K562 (cell line): ENCODE data around the gene ACAP3. TPM values are rescaled to one million over a fixed set of nuclear protein-coding genes. Genes with fewer than 3 reads are reported as not detected.

Source experiments
- ATAC-seq: fragments of 200-7000 bp; cut with Tn5 transposase; 3 replicates; pipeline ENCODE4 v1.9.1; 2020; ENCODE audit warnings: moderate library complexity
- BruUV-seq: library from RNA; stranded (reverse); fragments of 400-500 nt; replicated peaks from 2 replicates; lab custom pipeline; 2021; lab: Mats Ljungman, UMichigan
- CTCF ChIA-PET: fragments of 300-600 bp; formaldehyde crosslinking; extraction: SDS; loops from one replicate; lab custom pipeline; 2021; ENCODE audit warnings: low intra/inter-chr PET ratio; lab: Yijun Ruan, JAX
- POLR2A ChIA-PET: fragments of 300-600, 350-650 bp; sonication (Branson Sonifier 250); formaldehyde crosslinking; extraction: SDS; loops from one replicate; lab custom pipeline; 2021; ENCODE audit warnings: antibody characterized with exemption, inconsistent platforms; lab: Yijun Ruan, JAX
- DNase-seq, 4 experiments: peaks; one replicate each; pipeline versions ENCODE4 v3.0.0 to v3.0.0-alpha.2; 2011 to 2018; ENCODE audit warnings: low spot score in 3 of 4, mixed read lengths in 3 of 4; ENCODE audit errors: extremely low read depth in 1 of 4
- FAIRE-seq: peaks from 2 replicates; lab custom pipeline; 2011; peaks lifted over from hg19 to GRCh38; lab: Jason Lieb, UNC
- H2AFZ ChIP-seq: 2 replicates; pipeline ENCODE4 v1.6.0; 2011; ENCODE audit warnings: low read depth, low read length, control low read depth, inconsistent platforms
- H3K27ac ChIP-seq: fragments of 200-600 bp; 3 replicates; pipeline ENCODE4 v1.8.0; 2011; ENCODE audit warnings: low read depth, mild to moderate bottlenecking, control low read depth, inconsistent platforms, low read length, moderate library complexity, mixed read lengths; ENCODE audit errors: extremely low read depth
- H3K27me3 ChIP-seq, 2 experiments: fragments of 300-600 bp in 1 of 2; 2 replicates in 1 of 2; 3 replicates in 1 of 2; pipeline versions ENCODE4 v1.6.0 to v1.8.0; 2011; ENCODE audit warnings: inconsistent platforms in 2 of 2, low read length in 2 of 2, mild to moderate bottlenecking in 1 of 2, mixed read lengths in 1 of 2, moderate library complexity in 1 of 2; ENCODE audit not compliant: control insufficient read depth in 2 of 2, insufficient read depth in 2 of 2
- H3K36me3 ChIP-seq: fragments of 300-600 bp; 3 replicates; pipeline ENCODE4 v1.8.0; 2011; ENCODE audit warnings: mild to moderate bottlenecking, low read length, inconsistent platforms; ENCODE audit not compliant: control insufficient read depth, insufficient read depth
- H3K4me1 ChIP-seq, 2 experiments: fragments of 200-600 bp in 1 of 2; replicated peaks in 1 of 2; 2 replicates in 1 of 2; 3 replicates in 1 of 2; pipeline versions ENCODE4 v1.5.1 to v1.8.0; 2011; ENCODE audit warnings: inconsistent platforms in 2 of 2, low read length in 2 of 2, mild to moderate bottlenecking in 1 of 2, mixed read lengths in 1 of 2, moderate library complexity in 1 of 2; ENCODE audit not compliant: control insufficient read depth in 2 of 2, insufficient read depth in 2 of 2
- H3K4me2 ChIP-seq: 2 replicates; pipeline ENCODE4 v1.6.1; 2011; ENCODE audit warnings: low read length, control low read depth, inconsistent platforms, mixed read lengths; ENCODE audit not compliant: insufficient read depth
- H3K4me3 ChIP-seq: fragments of 200-600 bp; sonication (generic), shearing (Covaris generic); 2 replicates; pipeline ENCODE4 v1.5.1; 2016; ENCODE audit warnings: control low read depth, inconsistent platforms
- H3K79me2 ChIP-seq: fragments of 200-600 bp; 3 replicates; pipeline ENCODE4 v1.8.0; 2011; ENCODE audit warnings: low read length, inconsistent platforms; ENCODE audit not compliant: control insufficient read depth, insufficient read depth
- H3K9ac ChIP-seq, 2 experiments: 2 replicates each; pipeline versions ENCODE4 v1.6.0 to v1.6.1; 2011; ENCODE audit warnings: low read depth in 2 of 2, low read length in 2 of 2, control low read depth in 1 of 2, inconsistent platforms in 1 of 2, mild to moderate bottlenecking in 1 of 2, mixed read lengths in 1 of 2; ENCODE audit not compliant: insufficient read depth in 1 of 2
- H3K9me1 ChIP-seq: one replicate; pipeline ENCODE4 v1.6.0; 2011; ENCODE audit warnings: inconsistent platforms, mild to moderate bottlenecking, low read length, moderate library complexity; ENCODE audit not compliant: control insufficient read depth, insufficient read depth
- H3K9me3 ChIP-seq: replicated peaks from 2 replicates; pipeline ENCODE4 v1.5.1; 2011; ENCODE audit warnings: low read depth, low read length, inconsistent platforms; ENCODE audit not compliant: control insufficient read depth, insufficient read depth
- H4K20me1 ChIP-seq: replicated peaks from 2 replicates; pipeline ENCODE4 v1.6.1; 2011; ENCODE audit warnings: low read length, inconsistent platforms, mixed read lengths; ENCODE audit not compliant: control insufficient read depth, insufficient read depth
- GATAD2A ChIP-seq: fragments of 450-650 bp; IDR thresholded peaks from 2 replicates; pipeline ENCODE4 v1.6.1; 2017
- LARP7 ChIP-seq: fragments of 450-650 bp; IDR thresholded peaks from 2 replicates; pipeline ENCODE4 v1.6.1; 2016
- NCOA2 ChIP-seq, 2 experiments: fragments of 450-650 bp; IDR thresholded peaks; 2 replicates each; pipeline ENCODE4 v1.6.1; 2018; ENCODE audit warnings: mild to moderate bottlenecking in 2 of 2, moderate library complexity in 1 of 2; ENCODE audit not compliant: partially characterized antibody in 2 of 2
- NR2C1 ChIP-seq, 2 experiments: fragments of 450-650 bp; IDR thresholded peaks; 2 replicates each; pipeline ENCODE4 v1.6.1; 2017; ENCODE audit warnings: mild to moderate bottlenecking in 2 of 2, antibody characterized with exemption in 1 of 2, inconsistent platforms in 1 of 2, missing compliant biosample characterization in 1 of 2, missing genetic modification characterization in 1 of 2
- ZKSCAN3 ChIP-seq: fragments of 250-450 bp; sonication (Bioruptor Pico); IDR thresholded peaks from 2 replicates; pipeline ENCODE4 v1.4.0; 2020
- WGBS: fragments of 100-300 bp; shearing (Covaris generic); methylation state at CpG from one replicate; pipeline ENCODE4 v1.1.6; 2016; ENCODE audit warnings: low coverage, mixed read lengths; ENCODE audit not compliant: insufficient coverage; ENCODE audit errors: missing lambda C conversion rate; 5-methylcytosine and 5-hydroxymethylcytosine counted together
- in situ Hi-C: fragments of 300-500 bp; cut with MboI; formaldehyde crosslinking; loops from 4 replicates; pipeline ENCODE4 v1.15.0; 2018; ENCODE audit warnings: inconsistent platforms, mixed read lengths
- intact Hi-C: fragments of 100-400 bp; cut with micrococcal nuclease; formaldehyde crosslinking; loops from 2 replicates; pipeline ENCODE4 v1.14.2; 2022
- polyA plus RNA-seq, 8 experiments: library from polyadenylated mRNA; depleted of rRNA in 4 of 8; stranded (reverse) in 5 of 8; unstranded in 3 of 8; fragments of >200 nt; fragmentation: Nextera tagmentation in 2 of 8; fragmentation: Illumina TruSeq in 1 of 8; extraction: Ambion mirVana in 2 of 8; extraction: Trizol in 1 of 8; gene quantifications; 2 replicates each; pipeline versions ENCODE4 v1.2.1 to v1.2.3, GENCODE V29; 2011 to 2014; ENCODE audit warnings: inconsistent platforms in 1 of 8, missing spikeins in 1 of 8
- total RNA-seq, 7 experiments: library from RNA; depleted of rRNA in 6 of 7; stranded (reverse); fragments of >200 nt in 6 of 7; fragmentation: Illumina TruSeq in 2 of 7; extraction: Trizol in 2 of 7; gene quantifications; 2 replicates each; pipeline versions ENCODE4 v1.2.1 to v1.2.3, GENCODE V29; 2011 to 2021; ENCODE audit warnings: low replicate concordance in 1 of 7
- TF ChIP-seq, protein P1 (sequence below), 2 experiments: IDR thresholded peaks in 1 of 2; conservative IDR thresholded peaks in 1 of 2; 2 replicates each; pipeline ENCODE4 v1.6.1; 2016; ENCODE audit warnings: low read depth in 2 of 2, mild to moderate bottlenecking in 1 of 2, missing compliant biosample characterization in 1 of 2, missing genetic modification characterization in 1 of 2, moderate library complexity in 1 of 2
- TF ChIP-seq, protein P2 (sequence below): sonication (generic); formaldehyde crosslinking; IDR thresholded peaks from 2 replicates; pipeline ENCODE4 v1.8.0; 2022; ENCODE audit warnings: missing genetic modification reagents, mild to moderate bottlenecking, borderline replicate concordance
- TF ChIP-seq, protein P3 (sequence below), 2 experiments: fragments of 450-650 bp; conservative IDR thresholded peaks; 2 replicates each; pipeline ENCODE4 v1.6.1; 2017; ENCODE audit warnings: mild to moderate bottlenecking in 2 of 2, moderate library complexity in 2 of 2
- TF ChIP-seq, protein P4 (sequence below), 2 experiments: IDR thresholded peaks; 2 replicates each; pipeline ENCODE4 v1.6.1; 2012; ENCODE audit warnings: improper control_type of control experiment in 2 of 2, low read depth in 2 of 2, low read length in 2 of 2, borderline replicate concordance in 1 of 2

The ACAP3 gene
- total and polyA plus RNA-seq, 9 of the 15 experiments (the other 6 are each of a cell fraction or from before 2014, with no cell fraction given), result 0.01 to 49.0 (median 12.0) TPM

DNA sequence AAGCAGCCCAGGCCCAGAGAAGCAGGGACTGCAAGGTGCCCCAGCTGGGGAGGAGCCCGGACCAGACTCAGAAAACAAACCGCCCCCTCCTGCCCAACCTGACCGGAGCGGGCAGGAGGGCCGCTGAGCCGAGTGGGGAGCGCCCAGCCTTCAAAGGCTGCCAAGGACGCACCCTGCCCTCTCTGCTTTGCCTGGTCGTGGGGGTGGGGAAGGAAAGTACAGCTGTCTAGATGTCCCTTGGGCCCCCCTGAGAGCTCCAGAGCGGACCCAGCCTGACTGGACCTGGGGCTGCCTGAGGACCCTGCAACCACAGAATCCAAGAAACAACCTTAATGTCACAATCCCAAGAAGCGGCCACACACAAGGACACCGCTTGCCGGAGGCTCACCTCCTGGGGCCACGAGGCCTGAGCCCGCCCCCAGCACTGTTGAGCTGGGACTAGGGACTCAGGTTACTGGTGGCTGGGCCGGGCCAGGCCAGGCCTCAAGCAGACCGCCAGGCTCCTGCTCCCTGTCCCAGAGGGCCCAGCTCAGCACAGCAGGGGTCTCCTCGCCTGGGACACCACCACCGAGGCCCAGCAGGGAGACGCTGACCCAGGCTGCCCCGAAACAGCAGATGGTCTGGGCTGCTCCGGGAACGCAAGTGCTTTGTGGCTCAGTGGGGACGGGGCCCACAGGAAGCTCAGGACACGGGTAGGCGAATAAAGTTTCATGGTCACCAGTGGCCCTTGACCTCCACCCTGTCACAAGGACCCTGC is 40.1 kb upstream of the ACAP3 start:
- in situ Hi-C loops, result no loop called here
- no peaks in the 10 kb centered on the region for H3K9me3 ChIP-seq
- peaks cover 64% of the 10 kb centered on the region for H3K79me2 ChIP-seq
- peaks cover 39% of the 10 kb centered on the region for H4K20me1 ChIP-seq
- H3K27me3 ChIP-seq, result no peaks in the 10 kb centered on the region
- DNase-seq (peak; percentile 52 to 85 (median 68)), FAIRE-seq (peak; percentile 90), ATAC-seq (peak; percentile 79)
- peaks cover 8% of the 10 kb centered on the region for H3K9me1 ChIP-seq
- ChIA-PET CTCF (no interaction called here), POLR2A (interaction anchor here (0.5 to 4.8 kb wide), 15 partner anchors 10 to 964 kb away, joined by 3 to 22 read pairs (median 3); partner anchors contain the start of genes AURKAIP1 and MRPL20)
- peak overlapping the region; percentile 91 for H3K4me2 ChIP-seq
- WGBS, result 2% methylated on average over 21 of the region's 26 CpGs
- H2AFZ ChIP-seq, result no peak overlapping the region; the same call in 1 of the 2 replicates
- peak overlapping the region; percentile 82 to 98 for H3K9ac ChIP-seq
- H3K4me1 ChIP-seq, result peaks cover 14 to 82% of the 10 kb centered on the region in 2 experiments; a peak in 3 of 5 replicates
- H3K27ac ChIP-seq, result peak overlapping the region; percentile 95
- BruUV-seq, result no TSS peak
- intact Hi-C loops, result no loop called here
- H3K36me3 ChIP-seq, result peaks cover 24% of the 10 kb centered on the region; the same call in 1 of the 3 replicates
- H3K4me3 ChIP-seq, result peak overlapping the region; percentile 98
- TF ChIP-seq, protein P1, sequence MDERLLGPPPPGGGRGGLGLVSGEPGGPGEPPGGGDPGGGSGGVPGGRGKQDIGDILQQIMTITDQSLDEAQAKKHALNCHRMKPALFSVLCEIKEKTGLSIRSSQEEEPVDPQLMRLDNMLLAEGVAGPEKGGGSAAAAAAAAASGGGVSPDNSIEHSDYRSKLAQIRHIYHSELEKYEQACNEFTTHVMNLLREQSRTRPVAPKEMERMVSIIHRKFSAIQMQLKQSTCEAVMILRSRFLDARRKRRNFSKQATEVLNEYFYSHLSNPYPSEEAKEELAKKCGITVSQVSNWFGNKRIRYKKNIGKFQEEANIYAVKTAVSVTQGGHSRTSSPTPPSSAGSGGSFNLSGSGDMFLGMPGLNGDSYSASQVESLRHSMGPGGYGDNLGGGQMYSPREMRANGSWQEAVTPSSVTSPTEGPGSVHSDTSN (CRISPR knock-in tag; IDR thresholded peaks at IDR 0.05; ENCODE audit: low read depth), result no peak
- TF ChIP-seq, protein P1 (tag; conservative IDR thresholded peaks at IDR 0.05; ENCODE audit: low read depth), result no peak
- TF ChIP-seq, protein P2, sequence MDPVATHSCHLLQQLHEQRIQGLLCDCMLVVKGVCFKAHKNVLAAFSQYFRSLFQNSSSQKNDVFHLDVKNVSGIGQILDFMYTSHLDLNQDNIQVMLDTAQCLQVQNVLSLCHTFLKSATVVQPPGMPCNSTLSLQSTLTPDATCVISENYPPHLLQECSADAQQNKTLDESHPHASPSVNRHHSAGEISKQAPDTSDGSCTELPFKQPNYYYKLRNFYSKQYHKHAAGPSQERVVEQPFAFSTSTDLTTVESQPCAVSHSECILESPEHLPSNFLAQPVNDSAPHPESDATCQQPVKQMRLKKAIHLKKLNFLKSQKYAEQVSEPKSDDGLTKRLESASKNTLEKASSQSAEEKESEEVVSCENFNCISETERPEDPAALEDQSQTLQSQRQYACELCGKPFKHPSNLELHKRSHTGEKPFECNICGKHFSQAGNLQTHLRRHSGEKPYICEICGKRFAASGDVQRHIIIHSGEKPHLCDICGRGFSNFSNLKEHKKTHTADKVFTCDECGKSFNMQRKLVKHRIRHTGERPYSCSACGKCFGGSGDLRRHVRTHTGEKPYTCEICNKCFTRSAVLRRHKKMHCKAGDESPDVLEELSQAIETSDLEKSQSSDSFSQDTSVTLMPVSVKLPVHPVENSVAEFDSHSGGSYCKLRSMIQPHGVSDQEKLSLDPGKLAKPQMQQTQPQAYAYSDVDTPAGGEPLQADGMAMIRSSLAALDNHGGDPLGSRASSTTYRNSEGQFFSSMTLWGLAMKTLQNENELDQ, result no peak
- TF ChIP-seq NCOA2 (IDR thresholded peaks at IDR 0.05; ENCODE audit: partially characterized antibody in 2 of 2), result no peak
- TF ChIP-seq, protein P3, sequence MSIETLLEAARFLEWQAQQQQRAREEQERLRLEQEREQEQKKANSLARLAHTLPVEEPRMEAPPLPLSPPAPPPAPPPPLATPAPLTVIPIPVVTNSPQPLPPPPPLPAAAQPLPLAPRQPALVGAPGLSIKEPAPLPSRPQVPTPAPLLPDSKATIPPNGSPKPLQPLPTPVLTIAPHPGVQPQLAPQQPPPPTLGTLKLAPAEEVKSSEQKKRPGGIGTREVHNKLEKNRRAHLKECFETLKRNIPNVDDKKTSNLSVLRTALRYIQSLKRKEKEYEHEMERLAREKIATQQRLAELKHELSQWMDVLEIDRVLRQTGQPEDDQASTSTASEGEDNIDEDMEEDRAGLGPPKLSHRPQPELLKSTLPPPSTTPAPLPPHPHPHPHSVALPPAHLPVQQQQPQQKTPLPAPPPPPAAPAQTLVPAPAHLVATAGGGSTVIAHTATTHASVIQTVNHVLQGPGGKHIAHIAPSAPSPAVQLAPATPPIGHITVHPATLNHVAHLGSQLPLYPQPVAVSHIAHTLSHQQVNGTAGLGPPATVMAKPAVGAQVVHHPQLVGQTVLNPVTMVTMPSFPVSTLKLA (conservative IDR thresholded peaks at IDR 0.05), result peak in 1 of 2 experiments; percentile 87
- TF ChIP-seq, protein P4, sequence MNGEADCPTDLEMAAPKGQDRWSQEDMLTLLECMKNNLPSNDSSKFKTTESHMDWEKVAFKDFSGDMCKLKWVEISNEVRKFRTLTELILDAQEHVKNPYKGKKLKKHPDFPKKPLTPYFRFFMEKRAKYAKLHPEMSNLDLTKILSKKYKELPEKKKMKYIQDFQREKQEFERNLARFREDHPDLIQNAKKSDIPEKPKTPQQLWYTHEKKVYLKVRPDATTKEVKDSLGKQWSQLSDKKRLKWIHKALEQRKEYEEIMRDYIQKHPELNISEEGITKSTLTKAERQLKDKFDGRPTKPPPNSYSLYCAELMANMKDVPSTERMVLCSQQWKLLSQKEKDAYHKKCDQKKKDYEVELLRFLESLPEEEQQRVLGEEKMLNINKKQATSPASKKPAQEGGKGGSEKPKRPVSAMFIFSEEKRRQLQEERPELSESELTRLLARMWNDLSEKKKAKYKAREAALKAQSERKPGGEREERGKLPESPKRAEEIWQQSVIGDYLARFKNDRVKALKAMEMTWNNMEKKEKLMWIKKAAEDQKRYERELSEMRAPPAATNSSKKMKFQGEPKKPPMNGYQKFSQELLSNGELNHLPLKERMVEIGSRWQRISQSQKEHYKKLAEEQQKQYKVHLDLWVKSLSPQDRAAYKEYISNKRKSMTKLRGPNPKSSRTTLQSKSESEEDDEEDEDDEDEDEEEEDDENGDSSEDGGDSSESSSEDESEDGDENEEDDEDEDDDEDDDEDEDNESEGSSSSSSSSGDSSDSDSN (IDR thresholded peaks at IDR 0.05; ENCODE audit: borderline replicate concordance in 1 of 2, low read depth in 2 of 2, low read length in 2 of 2), result peak in 1 of 2 experiments; percentile 68; a peak in 2 of 4 replicates
- peak; percentile 18; the same call in 1 of the 2 replicates for TF ChIP-seq NR2C1 (IDR thresholded peaks at IDR 0.05)
- TF ChIP-seq NR2C1 (tag; IDR thresholded peaks at IDR 0.05), result no peak
- TF ChIP-seq LARP7, result no peak
- no peak for TF ChIP-seq GATAD2A
- TF ChIP-seq ZKSCAN3 (CRISPR knock-in tag), result no peak
